Non-pigmented ciliary epithelial cell (primary cell): Measurements from ENCODE around the gene MUC15.
A peak's percentile ranks its signal among the peaks of the same experiment; 100 is the strongest.

ENCODE experiments used
- DNase-seq: peaks from one replicate; pipeline ENCODE4 v3.0.0-alpha.2; 2010; ENCODE audit warnings: low read depth

Gene MUC15

DNA sequence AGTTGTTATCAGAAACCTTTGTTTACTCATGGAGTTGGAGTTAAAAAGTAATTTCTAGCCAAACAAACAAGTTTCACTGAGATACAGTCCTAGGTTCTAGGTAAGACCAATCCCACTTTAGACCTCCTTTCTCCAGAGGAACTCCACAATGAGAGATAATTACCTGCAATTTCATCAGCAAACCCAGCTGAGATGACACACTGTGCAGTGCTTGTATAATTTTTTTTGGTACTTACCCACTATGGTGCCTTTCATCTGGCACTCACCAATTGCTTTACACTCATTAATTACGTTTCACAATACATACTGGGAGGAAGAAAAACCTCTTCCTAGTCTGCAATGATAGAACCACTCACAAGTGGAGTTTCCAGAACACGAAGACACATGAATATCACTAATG lies 1.8 kb upstream of the MUC15 start:
- no peak for DNase-seq

- no peak for DNase-seq
Observed at GRCh38 chr11:26572770-26573402, 823 bp upstream of the MUC15 start.

DNA sequence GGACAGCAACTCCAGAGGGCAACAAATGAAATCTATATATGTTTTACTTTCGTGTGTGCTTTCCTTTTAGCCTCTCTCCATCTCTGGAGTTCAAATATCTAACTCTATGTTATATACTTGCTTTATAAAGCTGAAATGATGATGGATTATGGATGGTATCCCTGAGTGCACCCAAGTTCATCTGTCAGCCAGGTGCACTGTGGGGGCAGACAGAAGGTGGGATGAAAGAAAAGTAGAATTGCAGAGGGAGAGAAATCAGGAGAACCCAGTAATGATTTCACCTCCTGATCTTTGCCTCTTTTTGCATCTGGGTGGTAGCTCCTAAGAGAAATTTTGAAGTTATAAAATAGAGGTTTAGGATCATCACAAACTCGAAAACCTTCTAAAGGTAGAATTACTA lies 2.4 kb downstream of the MUC15 start:
- DNase-seq: no peak

DNA sequence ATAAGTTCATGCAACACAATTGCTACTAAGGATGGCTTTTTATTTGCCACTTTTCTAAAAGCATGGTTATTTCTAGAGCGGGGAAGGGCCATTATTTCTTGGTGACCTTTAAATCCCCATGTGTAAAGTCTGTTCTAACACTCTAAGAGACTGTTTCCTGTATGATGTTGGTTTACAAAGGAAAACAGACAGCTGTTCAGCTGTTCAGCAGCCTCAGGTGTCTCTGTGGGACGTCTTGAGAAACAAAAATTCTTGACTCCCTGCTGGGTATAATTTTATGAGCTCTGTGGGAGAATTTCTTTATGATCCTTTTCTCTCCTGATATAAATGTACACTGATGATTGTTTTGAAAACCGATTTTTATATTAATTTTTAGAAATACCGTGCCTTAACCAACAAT lies 13.9 kb downstream of the MUC15 start:
- DNase-seq: no peak

DNA sequence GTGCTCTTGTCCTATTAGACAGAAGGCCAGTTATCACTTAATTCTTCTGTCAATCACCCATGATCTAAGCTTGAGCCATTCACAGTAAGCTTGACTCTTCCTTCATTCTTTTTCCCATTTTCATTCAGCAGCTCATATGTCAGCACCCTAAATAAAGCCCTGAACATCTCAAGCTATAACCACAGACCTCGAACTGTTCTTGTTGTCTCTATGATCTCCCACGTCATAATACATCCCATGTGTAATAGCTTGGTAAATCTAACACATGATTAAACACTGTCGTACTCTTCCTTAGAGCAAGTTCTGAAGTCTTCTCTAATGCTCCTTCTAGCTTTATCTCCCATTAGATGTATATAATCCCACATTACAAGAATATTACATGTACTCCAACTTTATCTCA lies 14.4 kb downstream of the MUC15 start:
- no peak for DNase-seq

- no peak for DNase-seq
Observed at GRCh38 chr11:26556582-26556981, 15.5 kb downstream of the MUC15 start.

- no peak for DNase-seq
Observed at GRCh38 chr11:26554455-26554854, 17.6 kb downstream of the MUC15 start.

DNA sequence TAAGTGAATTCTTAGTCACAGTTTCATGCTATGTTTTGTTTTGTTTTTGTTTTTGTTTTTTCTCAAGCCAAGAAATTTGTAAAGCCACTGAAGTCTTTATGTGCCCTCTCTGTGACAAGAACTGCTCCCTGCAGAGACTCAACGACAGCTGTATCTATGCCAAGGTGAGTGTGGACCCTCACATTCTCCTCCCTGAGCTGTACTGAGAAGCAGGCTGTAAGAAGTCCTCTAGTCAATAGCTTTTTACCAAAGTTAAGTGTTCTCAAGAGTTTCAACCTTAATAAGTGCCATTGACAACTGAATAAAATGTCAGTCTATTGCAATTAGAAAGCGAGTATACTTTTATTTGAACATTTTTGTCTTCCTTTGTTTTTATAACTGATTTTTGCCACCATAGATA lies 18.9 kb downstream of the MUC15 start:
- no peak for DNase-seq

DNA sequence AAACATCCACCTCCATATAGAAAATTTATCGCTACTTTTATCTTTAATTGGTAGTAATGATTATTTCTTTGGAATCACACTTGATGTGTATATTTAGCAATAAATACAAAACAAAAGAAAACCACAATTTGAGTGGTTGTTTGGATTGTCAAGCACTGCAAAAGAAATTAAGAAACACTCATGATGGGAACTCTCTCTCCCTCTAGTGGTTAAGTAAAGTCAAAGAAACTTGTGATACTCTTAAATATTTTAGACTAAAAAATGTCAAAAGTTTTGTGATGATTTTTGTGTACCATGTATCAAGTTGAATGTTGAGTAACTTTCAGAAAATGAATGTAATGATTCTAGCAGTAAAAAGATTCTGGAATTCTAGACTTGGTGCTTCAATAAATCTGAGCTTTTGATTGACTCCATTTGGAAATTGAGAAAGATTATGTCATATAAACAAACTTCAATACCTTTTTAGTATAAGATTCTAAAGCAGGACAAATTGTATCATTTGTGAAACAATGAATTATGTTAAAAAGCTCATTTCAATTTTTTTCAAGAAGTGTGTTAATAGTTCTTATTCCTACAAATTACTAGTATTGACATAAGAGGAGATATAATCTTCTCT lies 20.8 kb downstream of the MUC15 start:
- DNase-seq: no peak

DNA sequence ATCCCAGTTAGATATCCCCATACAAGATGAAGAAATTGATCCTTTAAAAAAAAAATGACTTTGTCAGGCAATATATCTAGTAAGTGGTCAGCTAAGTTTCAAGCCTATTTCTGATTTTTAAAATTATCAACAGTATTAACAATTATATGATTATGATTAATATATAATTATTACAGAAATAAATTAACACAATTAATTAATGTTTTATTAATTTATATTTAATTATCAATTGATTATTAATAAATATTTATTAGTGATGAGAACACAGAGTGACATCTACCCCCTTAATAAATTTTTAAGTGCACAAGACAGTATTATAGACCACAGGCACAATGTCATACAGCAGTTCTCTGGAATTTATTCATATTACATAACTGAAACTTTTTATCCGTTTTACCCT lies 22.0 kb downstream of the MUC15 start:
- no peak for DNase-seq

GRCh38 chr11:26549176-26549575 lies 22.9 kb downstream of the MUC15 start:
- DNase-seq: no peak

DNA sequence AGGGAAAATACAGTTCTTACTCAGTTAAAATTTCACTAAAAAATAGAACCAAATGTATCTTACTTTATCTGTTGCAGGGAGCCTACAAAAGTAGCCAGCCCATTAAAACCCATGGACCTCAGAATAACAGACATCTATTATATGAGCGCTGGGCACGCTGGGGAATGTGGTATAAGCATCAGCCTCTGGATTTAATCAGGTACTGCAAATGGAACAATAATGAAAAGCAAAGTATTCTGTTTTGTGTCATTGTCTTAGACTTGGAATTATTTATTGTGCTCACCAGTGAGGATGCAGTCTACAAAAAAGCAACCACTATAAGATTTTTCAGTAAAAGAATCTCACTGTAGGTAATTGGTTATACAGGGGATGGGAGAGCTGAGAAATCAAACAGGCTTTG lies 30.2 kb downstream of the MUC15 start:
- DNase-seq: no peak

DNA sequence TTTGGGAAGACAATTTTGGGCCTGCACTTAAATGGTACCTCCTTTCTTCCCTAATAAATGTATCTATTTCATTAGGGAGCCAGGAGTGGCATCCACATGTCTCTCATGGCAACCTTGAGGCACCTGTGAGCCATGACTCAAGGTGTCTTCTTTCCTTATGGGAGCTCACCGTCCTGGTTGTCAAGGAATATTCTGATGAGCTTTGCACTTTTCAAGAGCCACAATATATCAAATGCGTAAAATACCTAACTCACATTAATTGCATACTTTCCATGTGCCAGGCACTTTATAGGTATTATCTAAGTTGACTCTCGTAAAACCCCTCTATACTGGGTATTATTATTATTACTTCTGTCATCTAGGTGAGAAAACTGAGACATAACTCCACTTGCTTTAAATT lies 32.5 kb downstream of the MUC15 start:
- DNase-seq: no peak

- DNase-seq: no peak
Observed at GRCh38 chr11:26537341-26537740, 34.7 kb downstream of the MUC15 start.

DNA sequence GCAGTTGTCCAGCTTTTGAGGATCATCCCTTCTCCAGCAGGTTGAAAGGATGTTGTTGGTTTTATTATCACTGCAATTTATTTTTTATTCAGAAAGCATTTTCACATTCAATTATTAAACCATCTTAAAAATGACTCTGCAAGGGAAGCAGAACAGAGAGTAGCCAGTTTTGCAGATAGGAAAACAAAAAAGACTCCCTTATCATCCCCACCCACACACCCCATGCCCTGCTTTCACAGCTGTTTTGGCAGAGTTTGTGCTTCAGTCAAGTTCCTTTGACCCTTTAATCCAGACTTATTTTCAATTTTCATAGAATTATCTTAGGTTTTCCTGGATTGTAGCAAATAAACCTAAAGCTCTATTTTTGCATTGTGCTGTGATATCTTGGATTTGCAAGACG lies 44.4 kb downstream of the MUC15 start:
- peak; percentile 1 for DNase-seq

DNA sequence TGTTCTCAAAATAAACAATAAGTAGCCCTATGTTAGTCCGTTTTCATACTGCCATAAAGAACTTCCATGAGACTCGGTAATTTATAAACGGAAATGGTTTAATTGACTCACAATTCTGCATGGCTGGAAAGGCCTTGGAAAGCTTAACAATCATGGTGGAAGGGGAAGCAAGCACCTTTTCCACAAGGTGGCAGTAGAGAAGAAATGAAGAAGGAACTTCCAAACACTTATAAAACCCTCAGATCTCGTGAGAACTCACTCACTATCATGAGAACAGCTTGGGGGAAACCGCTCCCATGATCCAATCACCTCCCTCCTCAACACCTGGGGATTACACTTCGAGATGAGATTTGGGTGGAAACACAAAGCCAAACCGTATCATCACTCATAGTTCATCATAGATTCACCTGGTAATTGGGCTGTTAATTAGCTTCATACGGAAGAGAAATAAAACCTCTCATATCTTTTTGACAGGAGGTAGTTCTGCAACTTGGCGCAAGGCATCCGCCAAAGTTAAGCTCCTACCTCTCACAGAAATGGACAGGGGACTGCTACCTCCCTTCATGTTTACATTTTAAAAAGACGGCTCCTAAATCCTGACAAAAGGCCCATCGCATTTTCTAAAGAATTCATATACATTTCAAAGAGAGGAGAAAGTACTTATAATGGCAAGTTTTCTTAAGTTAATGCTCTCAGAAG lies 49.0 kb downstream of the MUC15 start:
- DNase-seq: no peak

- DNase-seq: no peak
Observed at GRCh38 chr11:26519469-26519868, 52.6 kb downstream of the MUC15 start.

DNA sequence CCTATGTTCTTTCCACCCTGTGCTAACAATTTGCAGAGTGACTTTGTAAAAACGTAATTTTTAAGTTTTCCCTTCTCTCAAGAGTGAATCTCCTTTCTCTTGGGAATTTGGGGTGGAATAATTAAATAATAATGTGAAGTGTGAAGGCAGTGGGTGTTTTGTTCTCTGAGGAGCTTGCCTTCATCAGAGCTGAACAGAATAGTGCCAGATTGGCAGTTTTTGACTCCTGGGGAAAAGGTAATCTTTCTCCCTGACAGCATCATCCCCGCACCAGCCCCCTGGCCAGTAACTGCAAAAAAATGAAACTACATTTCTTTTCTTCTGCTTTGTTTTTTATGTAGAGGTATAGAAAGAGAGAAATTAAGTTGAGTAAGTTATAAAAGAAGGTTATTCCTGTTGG lies 59.9 kb downstream of the MUC15 start:
- no peak for DNase-seq

DNA sequence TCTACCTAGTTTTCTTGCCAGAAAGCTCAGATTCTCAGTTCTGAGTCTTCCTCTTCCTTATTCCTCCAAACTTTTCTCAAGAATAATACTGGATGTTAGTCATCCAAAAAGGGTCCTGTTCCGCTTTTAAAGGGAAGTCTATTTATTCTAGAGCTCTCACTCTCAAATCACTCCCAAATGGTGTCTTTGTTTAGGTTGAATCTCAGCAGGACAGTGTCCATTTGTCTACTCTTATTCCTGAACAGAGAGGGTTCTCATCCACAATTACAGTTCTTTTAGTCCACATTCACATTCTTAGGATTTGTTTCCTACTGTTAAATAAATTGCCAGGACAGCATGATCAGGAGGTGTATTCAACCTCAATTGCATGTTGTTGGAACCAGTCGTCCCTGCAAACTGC lies 61.3 kb downstream of the MUC15 start:
- DNase-seq: no peak

DNA sequence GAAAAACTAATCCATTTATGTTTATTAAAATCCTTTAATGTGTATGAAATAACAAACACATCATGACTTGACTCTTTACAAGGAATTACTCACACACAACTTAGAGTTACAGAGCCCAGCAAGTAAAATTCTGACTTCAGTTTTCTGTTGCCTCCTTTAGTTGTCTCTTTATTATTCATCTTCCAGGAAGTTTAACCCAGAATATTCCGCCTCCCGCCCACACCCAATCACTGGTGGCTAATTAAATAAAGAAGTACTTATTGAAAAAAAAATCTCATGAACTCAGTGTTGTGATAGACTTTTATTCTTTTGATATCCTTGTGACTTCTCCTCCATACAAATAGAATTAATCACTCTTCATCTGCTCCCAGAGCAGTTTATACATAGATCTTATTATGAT lies 61.9 kb downstream of the MUC15 start:
- DNase-seq: no peak
